Panc1 (cell line): ENCODE results near the gene GORAB. TPM values are rescaled to one million over a fixed set of nuclear protein-coding genes. Genes with fewer than 3 reads are reported as not detected.

Experiments used
- ATAC-seq: fragments of 200-7000 bp; cut with Tn5 transposase; 2 replicates; pipeline ENCODE4 v1.9.1; 2020; ENCODE audit warnings: mild to moderate bottlenecking, moderate library complexity
- BruUV-seq: library from RNA; stranded (reverse); fragments of 400-500 nt; replicated peaks from 2 replicates; lab custom pipeline; 2021; lab: Mats Ljungman, UMichigan
- CTCF ChIA-PET: fragments of 300-600 bp; sonication (Branson Sonifier 250); formaldehyde crosslinking; loops from one replicate; lab custom pipeline; 2022; ENCODE audit warnings: antibody characterized with exemption; lab: Charles Lee
- POLR2A ChIA-PET: fragments of 300-600 bp; sonication (Branson Sonifier 250); formaldehyde crosslinking; loops from one replicate; lab custom pipeline; 2022; ENCODE audit warnings: antibody characterized with exemption; lab: Charles Lee
- DNase-seq: peaks from one replicate; pipeline ENCODE4 v3.0.0-alpha.2; 2010; ENCODE audit warnings: low read depth, low spot score
- H3K27ac ChIP-seq: 2 replicates; pipeline ENCODE4 v1.5.1; 2011; ENCODE audit warnings: mild to moderate bottlenecking, low read length, inconsistent platforms
- H3K27me3 ChIP-seq: fragments of 200-500 bp; sonication (Bioruptor generic); 2 replicates; pipeline ENCODE4 v1.6.0; 2014; ENCODE audit warnings: low read length, inconsistent platforms; ENCODE audit not compliant: control insufficient read depth, insufficient read depth
- H3K36me3 ChIP-seq: fragments of 200-500 bp; sonication (Bioruptor generic); 2 replicates; pipeline ENCODE4 v1.5.1; 2014; ENCODE audit warnings: inconsistent platforms, mild to moderate bottlenecking, low read length, moderate library complexity; ENCODE audit not compliant: control insufficient read depth, insufficient read depth
- H3K4me1 ChIP-seq: 2 replicates; pipeline ENCODE4 v1.5.1; 2011; ENCODE audit warnings: inconsistent platforms, mild to moderate bottlenecking, low read length, moderate library complexity; ENCODE audit not compliant: control insufficient read depth, insufficient read depth
- H3K4me3 ChIP-seq, 2 experiments: 2 replicates each; pipeline ENCODE4 v1.5.1; 2011 to 2012; ENCODE audit warnings: low read depth in 2 of 2, low read length in 2 of 2, mild to moderate bottlenecking in 2 of 2, inconsistent platforms in 1 of 2, moderate library complexity in 1 of 2
- H3K9me3 ChIP-seq: fragments of 200-500 bp; sonication (Bioruptor generic); 2 replicates; pipeline ENCODE4 v1.5.1; 2014; ENCODE audit warnings: low read depth, mild to moderate bottlenecking, inconsistent platforms, low read length, moderate library complexity; ENCODE audit not compliant: control insufficient read depth, insufficient read depth
- CTCF ChIP-seq: fragments of 450-650 bp; IDR thresholded peaks from 2 replicates; pipeline ENCODE4 v1.5.1; 2017; ENCODE audit warnings: mild to moderate bottlenecking
- POLR2AphosphoS5 ChIP-seq: IDR thresholded peaks from 2 replicates; pipeline ENCODE4 v1.6.1; 2012; ENCODE audit warnings: mild to moderate bottlenecking, low read depth, low read length, moderate library complexity
- REST ChIP-seq, 2 experiments: IDR thresholded peaks; 2 replicates each; pipeline ENCODE4 v1.6.1; 2011 to 2012; ENCODE audit warnings: low read depth in 2 of 2, control low read depth in 1 of 2, low read length in 1 of 2, mild to moderate bottlenecking in 1 of 2, moderate library complexity in 1 of 2; ENCODE audit not compliant: insufficient read depth in 1 of 2
- SIN3A ChIP-seq: IDR thresholded peaks from 2 replicates; pipeline ENCODE4 v1.6.1; 2012; ENCODE audit warnings: low read depth, mild to moderate bottlenecking, low read length, moderate library complexity, borderline replicate concordance; ENCODE audit not compliant: insufficient read depth
- TCF7L2 ChIP-seq: IDR thresholded peaks from 2 replicates; pipeline ENCODE4 v1.6.1; 2011; ENCODE audit warnings: mild to moderate bottlenecking, low read depth, low read length, inconsistent platforms
- in situ Hi-C: cut with HindIII; loops from 2 replicates; pipeline ENCODE4 v1.10.0; 2016; ENCODE audit warnings: low sequenced_read_pairs, low pct_unique_long_range_greater_than_20kb
- intact Hi-C: fragments of 100-400 bp; cut with micrococcal nuclease; formaldehyde crosslinking; loops from one replicate; pipeline ENCODE4 v1.10.0; 2022; ENCODE audit not compliant: unreplicated experiment
- total RNA-seq: library from RNA; stranded (reverse); gene quantifications from one replicate; pipeline ENCODE4 v1.2.1, GENCODE V29; 2021; ENCODE audit not compliant: unreplicated experiment

The GORAB gene
- total RNA-seq, 1 experiment from 2014 or later, result 8.1 TPM

GRCh38 chr1:170538687-170539086 lies 6.7 kb downstream of the GORAB start:
- DNase-seq (no peak), ATAC-seq (no peak)
- intact Hi-C loops, result no loop called here
- BruUV-seq, result no TSS peak
- Histone ChIP-seq H3K4me1 (peaks cover 3% of the 10 kb centered on the region), H3K27ac (no peak overlapping the region), H3K4me3 (no peak overlapping the region), H3K36me3 (peaks cover 28% of the 10 kb centered on the region), H3K27me3 (no peaks in the 10 kb centered on the region), H3K9me3 (no peaks in the 10 kb centered on the region)
- in situ Hi-C loops, result no loop called here
- CTCF ChIA-PET, result no interaction called here
- POLR2A ChIA-PET, result no interaction called here
- TF ChIP-seq TCF7L2 (no peak), REST (IDR thresholded peaks at IDR 0.05; ENCODE audit: insufficient read depth in 1 of 2, low read depth in 2 of 2, low read length in 1 of 2) (no peak), CTCF (no peak), POLR2AphosphoS5 (no peak), SIN3A (no peak)

- Histone ChIP-seq H3K9me3 (no peaks in the 10 kb centered on the region), H3K4me3 (no peak overlapping the region), H3K27ac (no peak overlapping the region), H3K27me3 (no peaks in the 10 kb centered on the region), H3K36me3 (peaks cover 32% of the 10 kb centered on the region), H3K4me1 (no peaks in the 10 kb centered on the region)
- BruUV-seq, result no TSS peak
- ChIA-PET CTCF (no interaction called here), POLR2A (no interaction called here)
- DNase-seq (no peak), ATAC-seq (no peak)
- intact Hi-C loops, result no loop called here
- in situ Hi-C loops, result no loop called here
- no peak for TF ChIP-seq SIN3A
- no peak for TF ChIP-seq CTCF
These were observed 7.2 kb downstream of the GORAB start for GRCh38 chr1:170539154-170539553.
